ENCODE measurements around the gene ALG2. TPM values are rescaled to one million over a fixed set of nuclear protein-coding genes. Genes with fewer than 3 reads are reported as not detected.

The ALG2 gene
- total and polyA plus RNA-seq, 4 donors: 26.1 to 44.4 (median 37.1) TPM

GRCh38 chr9:99226054-99226453, 4.3 kb upstream of the ALG2 start:
- H3K4me3 ChIP-seq: no peak overlapping the region
- H3K9me3 ChIP-seq (ENCODE audit: control insufficient read depth in 4 of 4, insufficient read depth in 3 of 4, low read length in 3 of 4): no peaks in the 10 kb centered on the region
- H3K27me3 ChIP-seq (ENCODE audit: control insufficient read depth in 3 of 3, insufficient read depth in 3 of 3, low read length in 2 of 3): no peaks in the 10 kb centered on the region
- ATAC-seq (ENCODE audit: insufficient read depth, low FRiP score): no peak
- no peak overlapping the region for H3K27ac ChIP-seq (ENCODE audit: low read depth in 1 of 2, low read length in 1 of 2)
- no peak for TF ChIP-seq CTCF (IDR thresholded peaks at IDR 0.05; ENCODE audit: control extremely low read depth, extremely low read depth)
- H3K4me1 ChIP-seq (ENCODE audit: control insufficient read depth in 5 of 5, insufficient read depth in 5 of 5, low read length in 5 of 5): peaks cover 2 to 24% (median 13%) of the 10 kb centered on the region in 5 donors
- WGBS, 2 donors: 74 to 80% methylated on average over 5 of the region's 5 CpGs
- H3K9ac ChIP-seq (ENCODE audit: insufficient read depth in 1 of 2, low read length in 2 of 2): no peak overlapping the region
- H3K36me3 ChIP-seq (ENCODE audit: control insufficient read depth in 4 of 4, insufficient read depth in 4 of 4, low read length in 4 of 4): peaks cover 17 to 33% (median 27%) of the 10 kb centered on the region in 4 donors
- no peak for DNase-seq

DNA sequence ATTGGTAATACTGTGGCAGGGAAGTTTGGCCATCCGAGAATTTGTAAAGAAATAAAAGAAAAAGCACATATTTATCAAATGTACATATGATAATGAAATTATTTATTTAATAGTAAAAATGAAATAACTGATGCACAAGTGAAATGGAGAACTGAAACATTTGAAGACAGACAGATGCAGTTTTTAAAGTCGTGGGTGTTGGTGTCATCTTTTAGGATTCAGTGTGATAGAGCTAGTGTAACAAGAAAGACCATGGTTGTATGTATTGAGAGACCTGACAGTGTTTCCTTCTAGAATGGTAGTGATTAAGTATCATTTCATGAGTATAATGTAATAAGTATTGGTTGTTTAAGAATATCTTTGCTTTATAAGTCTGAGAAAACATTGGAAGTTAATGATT, 2.7 kb upstream of the ALG2 start:
- no peak overlapping the region for H3K4me3 ChIP-seq
- peaks cover 4 to 31% (median 15%) of the 10 kb centered on the region in 5 donors for H3K4me1 ChIP-seq (ENCODE audit: control insufficient read depth in 5 of 5, insufficient read depth in 5 of 5, low read length in 5 of 5)
- H3K36me3 ChIP-seq (ENCODE audit: control insufficient read depth in 4 of 4, insufficient read depth in 4 of 4, low read length in 4 of 4): peaks cover 13 to 25% (median 20%) of the 10 kb centered on the region in 4 donors
- no peaks in the 10 kb centered on the region for H3K9me3 ChIP-seq (ENCODE audit: control insufficient read depth in 4 of 4, insufficient read depth in 3 of 4, low read length in 3 of 4)
- ATAC-seq (ENCODE audit: insufficient read depth, low FRiP score) (no peak), DNase-seq (no peak)
- no peak overlapping the region for H3K9ac ChIP-seq (ENCODE audit: insufficient read depth in 1 of 2, low read length in 2 of 2)
- no peak overlapping the region for H3K27ac ChIP-seq (ENCODE audit: low read depth in 1 of 2, low read length in 1 of 2)
- H3K27me3 ChIP-seq (ENCODE audit: control insufficient read depth in 3 of 3, insufficient read depth in 3 of 3, low read length in 2 of 3): no peaks in the 10 kb centered on the region
- no peak for TF ChIP-seq CTCF (IDR thresholded peaks at IDR 0.05; ENCODE audit: control extremely low read depth, extremely low read depth)
- 87 to 90% methylated on average over 2 of the region's 2 CpGs for WGBS, 2 donors

DNA sequence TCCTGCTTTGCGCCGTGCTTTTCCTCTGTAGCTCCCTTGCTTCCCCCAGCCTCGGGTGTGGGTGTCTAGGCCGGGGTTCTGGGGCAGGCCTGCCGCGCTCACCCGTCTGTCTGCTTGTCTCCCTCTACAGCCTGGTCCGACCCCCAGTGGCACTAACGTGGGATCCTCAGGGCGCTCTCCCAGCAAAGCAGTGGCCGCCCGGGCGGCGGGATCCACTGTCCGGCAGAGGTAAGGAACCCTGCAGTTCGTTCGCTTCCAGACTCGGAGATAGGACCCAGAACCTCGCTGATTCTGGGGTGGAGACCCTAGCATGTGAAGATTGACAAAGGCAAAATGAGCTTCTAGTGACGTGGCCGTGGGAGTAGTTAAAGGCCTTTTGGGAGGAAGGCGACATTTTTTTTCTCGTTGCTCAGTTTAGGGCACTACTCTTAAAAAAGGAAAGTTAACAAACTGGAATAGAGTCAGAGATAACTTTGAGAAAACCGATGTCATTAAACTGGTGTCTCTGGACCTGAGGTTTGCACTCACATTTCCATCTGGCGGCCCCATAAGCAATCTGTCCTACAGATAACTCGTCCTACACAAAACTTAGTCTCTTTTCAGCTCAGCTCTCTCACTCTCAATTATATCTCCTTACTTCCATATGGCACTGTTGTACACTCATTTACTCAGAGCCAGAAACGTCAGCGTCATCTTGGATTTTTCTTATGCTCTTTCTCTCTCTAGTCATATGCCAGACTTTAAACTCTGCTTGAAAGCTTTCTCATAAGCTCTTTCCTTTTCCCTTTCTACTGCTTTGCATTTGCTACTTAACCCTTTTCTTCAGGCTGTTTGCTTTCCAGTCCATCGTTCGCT, 901 bp upstream of the ALG2 start:
- Histone ChIP-seq H3K9me3 (ENCODE audit: control insufficient read depth in 4 of 4, insufficient read depth in 3 of 4, low read length in 3 of 4) (no peaks in the 10 kb centered on the region), H3K36me3 (ENCODE audit: control insufficient read depth in 4 of 4, insufficient read depth in 4 of 4, low read length in 4 of 4) (peaks cover 9 to 19% (median 13%) of the 10 kb centered on the region in 4 donors), H3K27ac (ENCODE audit: low read depth in 1 of 2, low read length in 1 of 2) (peak overlapping the region; percentile 84 to 96), H3K27me3 (ENCODE audit: control insufficient read depth in 3 of 3, insufficient read depth in 3 of 3, low read length in 2 of 3) (no peaks in the 10 kb centered on the region), H3K9ac (ENCODE audit: insufficient read depth in 1 of 2, low read length in 2 of 2) (peak overlapping the region; percentile 97 to 98), H3K4me1 (ENCODE audit: control insufficient read depth in 5 of 5, insufficient read depth in 5 of 5, low read length in 5 of 5) (peaks cover 4 to 36% (median 15%) of the 10 kb centered on the region in 5 donors), H3K4me3 (peak overlapping the region; percentile 96)
- 8 to 9% methylated on average over 30 of the region's 30 CpGs for WGBS, 2 donors
- peak in 1 of 3 donors; percentile 46 for DNase-seq
- ATAC-seq (ENCODE audit: insufficient read depth, low FRiP score): peak; percentile 28
- no peak for TF ChIP-seq CTCF (IDR thresholded peaks at IDR 0.05; ENCODE audit: control extremely low read depth, extremely low read depth)
